HepG2 (cell line): ENCODE results near the gene BCAS4.

Experiments used
- ATF7 ChIP-seq, 2 experiments: fragments of 450-650 bp in 1 of 2; sonication (generic) in 1 of 2; formaldehyde crosslinking in 1 of 2; IDR thresholded peaks; 2 replicates each; pipeline versions ENCODE4 v1.4.0 to v1.6.1; 2016 to 2020; ENCODE audit warnings: antibody characterized with exemption in 1 of 2, mild to moderate bottlenecking in 1 of 2, missing genetic modification reagents in 1 of 2
- CBX1 ChIP-seq: IDR thresholded peaks from one replicate; pipeline ENCODE4 v1.6.1; 2016; ENCODE audit warnings: antibody characterized with exemption, low read depth
- CTCF ChIP-seq: sonication (generic); formaldehyde crosslinking; IDR thresholded peaks from 2 replicates; pipeline ENCODE4 v1.5.0; 2020; ENCODE audit warnings: mild to moderate bottlenecking, missing genetic modification reagents, moderate library complexity
- POLR2A ChIP-seq, 2 experiments: IDR thresholded peaks; 2 replicates each; pipeline ENCODE4 v1.6.1; 2011; ENCODE audit warnings: low read depth in 2 of 2, low read length in 2 of 2, mild to moderate bottlenecking in 1 of 2, moderate library complexity in 1 of 2; ENCODE audit not compliant: insufficient read depth in 1 of 2
- ZNF292 ChIP-seq: sonication (generic); formaldehyde crosslinking; IDR thresholded peaks from 2 replicates; pipeline ENCODE4 v1.8.1; 2022; ENCODE audit warnings: mild to moderate bottlenecking, low read depth, missing genetic modification reagents, borderline replicate concordance

DNA sequence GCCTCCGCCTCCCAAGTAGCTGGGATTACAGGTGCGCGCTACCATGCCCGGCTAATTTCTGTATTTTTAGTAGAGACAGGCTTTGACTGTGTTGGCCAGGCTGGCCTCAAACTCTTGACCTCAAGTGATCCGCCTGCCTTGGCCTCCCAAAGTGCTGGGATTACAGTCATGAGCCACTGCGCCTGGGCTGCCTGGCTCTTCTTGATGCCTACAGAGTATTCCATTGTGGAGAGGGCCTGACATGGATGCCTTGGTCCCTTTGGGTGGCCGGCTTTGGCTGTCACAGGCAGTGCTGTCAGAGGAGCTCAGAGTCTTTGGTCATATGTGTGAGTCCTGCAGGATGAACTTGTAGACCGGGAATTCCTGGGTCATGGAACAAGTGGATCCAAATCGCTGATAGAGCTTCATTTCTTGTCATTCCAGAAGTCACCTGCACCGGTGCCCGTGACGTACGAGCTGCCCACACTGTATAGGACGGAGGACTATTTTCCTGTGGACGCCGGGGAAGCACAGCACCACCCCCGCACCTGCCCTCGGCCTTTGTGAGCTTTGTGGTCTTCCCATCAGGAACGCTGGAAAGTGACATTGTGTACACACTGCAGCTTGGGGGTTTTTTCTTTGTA is 81.3 kb downstream of the BCAS4 start:
- TF ChIP-seq POLR2A (IDR thresholded peaks at IDR 0.05; ENCODE audit: insufficient read depth in 1 of 2, low read depth in 2 of 2, low read length in 2 of 2) (no peak), ATF7 (IDR thresholded peaks at IDR 0.05) (no peak), ATF7 (CRISPR knock-in tag; IDR thresholded peaks at IDR 0.05) (no peak), ZNF292 (CRISPR knock-in tag) (no peak), CTCF (CRISPR knock-in tag) (no peak), CBX1 (no peak)
